ENCODE results near the gene VENTX. TPM values are rescaled to one million over a fixed set of nuclear protein-coding genes. Genes with fewer than 3 reads are reported as not detected.
A peak's percentile ranks its signal among the peaks of the same experiment; 100 is the strongest.
"Not testable (repeated sequence)": the region's sequence is repeated elsewhere in the genome, so short reads cannot be mapped to it uniquely, and the experiment has no call there.

The VENTX gene
- total RNA-seq, 1 experiment from 2014 or later: 0.13 TPM

- no peak for DNase-seq (ENCODE audit: low read depth)
These were observed 16.9 kb downstream of the VENTX start for GRCh38 chr10:133254421-133255120.

- DNase-seq (ENCODE audit: low read depth): no peak
These were observed 17.7 kb downstream of the VENTX start for GRCh38 chr10:133255323-133255722.

- no peak for DNase-seq (ENCODE audit: low read depth)
These were observed 19.9 kb downstream of the VENTX start for GRCh38 chr10:133257489-133258065.

- DNase-seq (ENCODE audit: low read depth): peak; percentile 26
These were observed 20.6 kb downstream of the VENTX start for GRCh38 chr10:133258066-133258817.

GRCh38 chr10:133258818-133259601 is 21.4 kb downstream of the VENTX start:
- peak; percentile 100 for DNase-seq (ENCODE audit: low read depth)

GRCh38 chr10:133259602-133259989 is 21.9 kb downstream of the VENTX start:
- no peak for DNase-seq (ENCODE audit: low read depth)

GRCh38 chr10:133260895-133261725 is 23.5 kb downstream of the VENTX start:
- peak; percentile 32 for DNase-seq (ENCODE audit: low read depth)

- no peak for DNase-seq (ENCODE audit: low read depth)
These were observed 24.2 kb downstream of the VENTX start for GRCh38 chr10:133261726-133262325.

- no peak for DNase-seq (ENCODE audit: low read depth)
These were observed 25.0 kb downstream of the VENTX start for GRCh38 chr10:133262696-133263095.

GRCh38 chr10:133263674-133264073 is 26.0 kb downstream of the VENTX start:
- no peak for DNase-seq (ENCODE audit: low read depth)

GRCh38 chr10:133264461-133264860 is 26.8 kb downstream of the VENTX start:
- no peak for DNase-seq (ENCODE audit: low read depth)

- not testable (repeated sequence) for DNase-seq (ENCODE audit: low read depth)
These were observed 27.4 kb downstream of the VENTX start for GRCh38 chr10:133265052-133265451.

- DNase-seq (ENCODE audit: low read depth): no peak
These were observed 28.6 kb downstream of the VENTX start for GRCh38 chr10:133266056-133266795.

GRCh38 chr10:133267293-133267692 is 29.6 kb downstream of the VENTX start:
- DNase-seq (ENCODE audit: low read depth): no peak

GRCh38 chr10:133267829-133268228 is 30.2 kb downstream of the VENTX start:
- no peak for DNase-seq (ENCODE audit: low read depth)

GRCh38 chr10:133268532-133268931 is 30.9 kb downstream of the VENTX start:
- DNase-seq (ENCODE audit: low read depth): no peak

- no peak for DNase-seq (ENCODE audit: low read depth)
These were observed 31.7 kb downstream of the VENTX start for GRCh38 chr10:133269367-133269766.

- no peak for DNase-seq (ENCODE audit: low read depth)
These were observed 32.5 kb downstream of the VENTX start for GRCh38 chr10:133270204-133270603.

GRCh38 chr10:133270773-133271297 is 33.2 kb downstream of the VENTX start:
- no peak for DNase-seq (ENCODE audit: low read depth)

Measured in HT1080 (cell line).